Measurements from ENCODE around the gene IFNG-AS1. TPM values are rescaled to one million over a fixed set of nuclear protein-coding genes. Genes with fewer than 3 reads are reported as not detected.

Gene IFNG-AS1
- total RNA-seq, result 1 to 10 TPM in 1 of 2 donors, not detected in 1; 2.7 TPM

DNA sequence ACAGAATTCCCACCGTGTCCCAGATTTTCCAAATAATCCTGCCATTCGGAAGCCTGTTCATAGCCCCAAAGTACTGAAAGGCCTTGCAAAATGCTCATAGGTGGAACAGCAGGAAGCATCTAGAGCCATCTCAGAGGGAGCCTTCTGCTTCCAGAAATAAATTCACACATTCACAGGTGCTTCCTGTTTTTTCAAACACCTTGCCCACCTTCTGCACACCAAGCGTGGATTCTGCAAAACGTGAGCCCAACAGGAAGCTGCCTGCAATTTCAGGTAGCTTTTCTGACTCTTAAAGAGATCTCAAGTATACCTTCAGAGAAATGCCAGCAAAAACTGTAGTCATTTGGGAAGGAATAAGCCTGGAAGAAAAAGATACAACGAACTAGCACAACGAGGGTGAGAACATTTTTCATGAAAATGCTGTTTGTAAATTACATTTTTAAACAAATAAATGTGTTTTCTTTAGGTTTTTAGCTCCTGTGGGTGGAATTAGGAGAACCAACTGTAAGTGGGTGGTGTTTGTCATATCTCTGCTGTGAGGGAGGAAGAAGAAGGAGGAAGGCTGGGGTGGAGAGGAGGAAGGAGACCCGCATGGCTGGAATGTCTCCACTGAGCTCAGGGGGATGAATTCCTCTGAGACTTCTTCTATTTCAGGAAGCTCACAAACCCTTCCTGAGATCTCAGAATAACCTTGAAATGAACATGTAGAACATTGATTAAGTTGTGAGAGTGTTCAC, at the start of gene IFNG-AS1:
TSS of gene IFNG-AS1 (plus strand) at position 264 of the 737 bp plus-strand sequence.
- no peaks in the 10 kb centered on the region for H3K27me3 ChIP-seq
- H3K36me3 ChIP-seq, result no peaks in the 10 kb centered on the region
- H3K27ac ChIP-seq, result no peak within 1 kb of the TSS
- no peaks in the 10 kb centered on the region for H3K9me3 ChIP-seq
- TF ChIP-seq, protein P1, sequence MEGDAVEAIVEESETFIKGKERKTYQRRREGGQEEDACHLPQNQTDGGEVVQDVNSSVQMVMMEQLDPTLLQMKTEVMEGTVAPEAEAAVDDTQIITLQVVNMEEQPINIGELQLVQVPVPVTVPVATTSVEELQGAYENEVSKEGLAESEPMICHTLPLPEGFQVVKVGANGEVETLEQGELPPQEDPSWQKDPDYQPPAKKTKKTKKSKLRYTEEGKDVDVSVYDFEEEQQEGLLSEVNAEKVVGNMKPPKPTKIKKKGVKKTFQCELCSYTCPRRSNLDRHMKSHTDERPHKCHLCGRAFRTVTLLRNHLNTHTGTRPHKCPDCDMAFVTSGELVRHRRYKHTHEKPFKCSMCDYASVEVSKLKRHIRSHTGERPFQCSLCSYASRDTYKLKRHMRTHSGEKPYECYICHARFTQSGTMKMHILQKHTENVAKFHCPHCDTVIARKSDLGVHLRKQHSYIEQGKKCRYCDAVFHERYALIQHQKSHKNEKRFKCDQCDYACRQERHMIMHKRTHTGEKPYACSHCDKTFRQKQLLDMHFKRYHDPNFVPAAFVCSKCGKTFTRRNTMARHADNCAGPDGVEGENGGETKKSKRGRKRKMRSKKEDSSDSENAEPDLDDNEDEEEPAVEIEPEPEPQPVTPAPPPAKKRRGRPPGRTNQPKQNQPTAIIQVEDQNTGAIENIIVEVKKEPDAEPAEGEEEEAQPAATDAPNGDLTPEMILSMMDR (IDR thresholded peaks at IDR 0.05), result no peak
- no peak within 1 kb of the TSS for H3K4me3 ChIP-seq
- H3K4me1 ChIP-seq, result no peaks in the 10 kb centered on the region
- DNase-seq (ENCODE audit: low spot score), result no peak

DNA sequence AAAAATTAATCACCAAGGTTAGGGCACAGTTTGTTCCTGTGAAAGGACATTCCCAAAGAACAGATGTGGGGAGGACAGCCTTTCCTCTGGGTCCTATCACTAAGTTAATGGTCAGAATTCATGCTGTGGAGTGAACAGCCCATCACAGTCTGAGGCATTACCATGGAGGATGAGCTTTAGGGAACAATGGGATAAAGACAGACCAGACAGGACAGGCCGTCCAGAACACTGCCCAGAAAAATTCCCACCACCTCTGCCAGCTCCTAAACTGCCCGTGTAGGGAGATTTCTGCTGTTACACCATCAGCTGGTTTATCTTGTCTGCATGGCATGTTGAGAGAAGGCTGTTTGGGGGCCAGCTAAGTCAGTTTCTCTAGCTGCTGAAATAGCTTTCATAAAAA, 49.6 kb upstream of the IFNG-AS1 start:
- Histone ChIP-seq H3K4me3 (no peak overlapping the region), H3K9me3 (no peaks in the 10 kb centered on the region), H3K27ac (peak overlapping the region; percentile 64 to 83), H3K4me1 (peaks cover 0 to 31% of the 10 kb centered on the region in 2 donors), H3K36me3 (no peaks in the 10 kb centered on the region), H3K27me3 (no peaks in the 10 kb centered on the region)
- TF ChIP-seq, protein P1 (IDR thresholded peaks at IDR 0.05), result no peak
- no peak for DNase-seq (ENCODE audit: low spot score)

DNA sequence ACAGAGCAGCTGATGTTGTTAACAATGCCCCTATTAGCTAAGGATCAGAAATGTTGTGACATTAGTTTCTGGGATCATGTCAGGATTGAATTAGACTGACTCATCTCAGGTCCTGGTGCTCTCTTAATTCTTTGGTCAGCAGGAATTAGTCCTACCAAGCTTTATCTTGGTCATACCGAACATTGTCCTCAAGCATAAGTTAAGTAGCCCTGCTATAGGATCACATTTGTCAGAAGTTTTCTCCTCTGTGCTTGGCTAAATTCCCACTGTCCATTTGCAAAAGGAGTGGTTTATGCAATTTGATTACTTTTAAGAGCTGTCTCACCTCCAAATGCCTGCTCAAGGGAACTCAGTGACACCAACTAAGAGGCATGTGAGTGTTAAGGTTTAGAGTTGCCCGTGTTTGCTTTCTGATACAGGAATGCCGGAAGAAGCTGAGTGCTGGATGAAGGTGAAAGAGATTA, 48.4 kb upstream of the IFNG-AS1 start:
- no peak overlapping the region for H3K4me3 ChIP-seq
- H3K9me3 ChIP-seq, result no peaks in the 10 kb centered on the region
- no peaks in the 10 kb centered on the region for H3K36me3 ChIP-seq
- no peak for DNase-seq (ENCODE audit: low spot score)
- peaks cover 0 to 31% of the 10 kb centered on the region in 2 donors for H3K4me1 ChIP-seq
- TF ChIP-seq, protein P1 (IDR thresholded peaks at IDR 0.05), result no peak
- H3K27me3 ChIP-seq, result no peaks in the 10 kb centered on the region
- peak overlapping the region; percentile 43 to 83 for H3K27ac ChIP-seq

DNA sequence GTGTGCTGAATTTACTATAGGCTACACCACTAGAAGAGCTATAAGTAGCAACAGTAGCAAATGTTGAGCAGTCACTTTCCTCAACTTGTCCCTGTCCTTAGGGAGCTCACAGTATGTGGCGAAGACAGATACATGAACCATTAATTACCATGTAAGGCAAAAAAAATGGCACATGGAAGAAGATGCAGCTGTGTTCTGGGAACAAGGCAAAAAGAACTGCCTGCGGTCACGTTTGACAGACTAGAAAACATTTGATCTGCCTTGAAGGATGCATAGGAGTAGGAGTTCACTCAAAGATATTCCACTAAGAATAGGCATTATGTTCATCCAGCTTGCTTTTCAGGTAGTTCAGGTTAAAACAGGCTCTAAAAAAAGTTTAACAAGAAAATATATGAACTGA, 46.5 kb upstream of the IFNG-AS1 start:
- no peaks in the 10 kb centered on the region for H3K36me3 ChIP-seq
- H3K4me1 ChIP-seq, result peaks cover 0 to 31% of the 10 kb centered on the region in 2 donors
- H3K9me3 ChIP-seq, result no peaks in the 10 kb centered on the region
- H3K4me3 ChIP-seq, result no peak overlapping the region
- H3K27me3 ChIP-seq, result no peaks in the 10 kb centered on the region
- no peak for DNase-seq (ENCODE audit: low spot score)
- TF ChIP-seq, protein P1 (IDR thresholded peaks at IDR 0.05), result no peak
- peak overlapping the region; percentile 29 to 83 for H3K27ac ChIP-seq

DNA sequence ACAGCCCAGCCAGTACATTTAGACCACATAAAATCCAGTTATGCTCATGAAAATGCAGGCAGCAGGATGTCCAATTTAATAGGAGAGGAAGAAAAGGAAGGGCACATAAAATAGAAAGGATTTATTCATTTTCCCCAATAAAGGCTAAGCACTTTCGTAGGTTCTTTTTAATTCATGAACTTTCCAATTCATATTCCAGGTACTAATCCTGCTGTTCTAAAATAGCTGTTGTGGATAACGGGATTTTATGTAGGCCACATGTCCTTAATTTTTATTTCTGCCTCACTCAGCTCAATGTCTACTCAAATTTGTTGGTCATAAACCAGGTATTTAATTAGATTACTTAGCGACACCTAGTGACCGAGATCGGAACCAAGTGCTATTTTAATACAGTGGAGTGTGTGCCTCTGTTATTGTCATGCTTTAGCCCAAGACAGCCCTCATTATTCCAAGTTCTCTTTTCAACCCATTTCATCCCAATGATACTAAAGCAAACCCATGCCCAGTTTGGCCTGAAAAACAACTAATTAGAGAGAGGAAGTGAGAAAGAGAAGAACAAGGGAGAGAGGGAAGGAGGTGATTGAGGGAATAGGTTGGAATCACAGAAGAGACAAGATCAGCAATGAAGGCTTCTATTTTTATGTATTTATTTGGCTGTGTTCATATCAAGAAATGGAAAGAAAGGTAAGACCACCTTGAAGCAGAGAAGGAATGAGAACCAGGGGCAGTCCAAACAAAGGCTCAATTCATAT, 45.9 kb upstream of the IFNG-AS1 start:
- H3K4me3 ChIP-seq, result no peak overlapping the region
- TF ChIP-seq, protein P1 (IDR thresholded peaks at IDR 0.05), result peak; percentile 66 to 82
- H3K36me3 ChIP-seq, result no peaks in the 10 kb centered on the region
- peak overlapping the region; percentile 29 to 83 for H3K27ac ChIP-seq
- peaks cover 0 to 31% of the 10 kb centered on the region in 2 donors for H3K4me1 ChIP-seq
- DNase-seq (ENCODE audit: low spot score), result peak; percentile 78
- no peaks in the 10 kb centered on the region for H3K27me3 ChIP-seq
- no peaks in the 10 kb centered on the region for H3K9me3 ChIP-seq

Measured in right atrium auricular region (tissue), 2 donors.